Fibroblast of villous mesenchyme (primary cell): ENCODE data around the gene RABEP1. TPM values are rescaled to one million over a fixed set of nuclear protein-coding genes. Genes with fewer than 3 reads are reported as not detected.

Experiments
- DNase-seq: peaks from one replicate; pipeline ENCODE4 v3.0.0-alpha.2; 2010; ENCODE audit warnings: low read depth
- H3K4me3 ChIP-seq: 2 replicates; pipeline ENCODE4 v1.5.1; 2011; ENCODE audit warnings: low read depth, mild to moderate bottlenecking, low read length
- CTCF ChIP-seq: IDR thresholded peaks from 2 replicates; pipeline ENCODE4 v1.5.1; 2012; ENCODE audit warnings: low read depth, mild to moderate bottlenecking, low read length; ENCODE audit not compliant: insufficient read depth
- total RNA-seq: library from RNA; depleted of rRNA; stranded (reverse); fragments of >200 nt; gene quantifications from 2 replicates; pipeline ENCODE4 v1.2.3, GENCODE V29; 2012

The RABEP1 gene
- total RNA-seq, 1 donor: 50.5 TPM

DNA sequence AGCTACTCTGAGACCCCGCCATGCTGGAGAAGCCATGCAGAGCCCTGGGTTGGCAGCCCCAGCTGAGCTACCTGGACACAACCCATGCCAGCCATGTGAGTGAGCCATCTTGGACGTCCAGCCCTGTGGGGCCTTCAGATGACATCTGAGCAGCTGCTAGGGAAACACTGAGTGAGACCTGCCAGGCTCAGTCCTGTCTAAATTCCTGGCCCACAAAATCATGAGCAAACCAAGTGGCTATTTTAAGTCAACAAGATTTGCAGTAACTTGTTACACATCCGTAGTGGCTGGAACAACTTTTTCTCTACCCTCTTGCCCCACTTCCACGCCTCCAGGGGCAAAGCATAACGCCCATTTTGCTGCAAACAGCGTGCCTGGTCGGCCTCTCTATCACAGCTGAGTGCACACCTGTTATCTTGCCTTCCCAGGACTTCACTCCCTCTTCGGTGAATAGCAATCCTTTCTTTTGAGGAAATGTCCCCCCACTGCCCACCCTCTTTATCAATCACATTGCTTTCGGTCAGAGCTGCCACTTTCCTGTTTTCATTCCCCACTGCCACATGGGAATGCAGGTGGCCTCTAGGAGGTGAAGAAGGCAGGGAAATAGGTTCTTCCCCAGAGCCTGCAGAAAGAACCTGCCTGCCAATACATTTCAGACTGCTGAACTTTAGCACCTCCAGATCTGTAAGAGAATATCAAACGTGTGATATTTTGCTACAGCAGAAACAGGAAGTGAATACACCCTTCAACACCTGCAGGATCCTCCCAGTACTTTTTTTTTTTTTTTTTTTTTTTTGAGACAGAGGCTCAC lies 40.0 kb upstream of the RABEP1 start:
- no peak overlapping the region for H3K4me3 ChIP-seq
- no peak for TF ChIP-seq CTCF
- no peak for DNase-seq

- DNase-seq: no peak
- no peak for TF ChIP-seq CTCF
- no peak overlapping the region for H3K4me3 ChIP-seq
Measured at GRCh38 chr17:5247621-5248020, 34.5 kb upstream of the RABEP1 start.

- no peak for DNase-seq
- TF ChIP-seq CTCF: no peak
- H3K4me3 ChIP-seq: no peak overlapping the region
Measured at GRCh38 chr17:5248821-5249479, 33.1 kb upstream of the RABEP1 start.

DNA sequence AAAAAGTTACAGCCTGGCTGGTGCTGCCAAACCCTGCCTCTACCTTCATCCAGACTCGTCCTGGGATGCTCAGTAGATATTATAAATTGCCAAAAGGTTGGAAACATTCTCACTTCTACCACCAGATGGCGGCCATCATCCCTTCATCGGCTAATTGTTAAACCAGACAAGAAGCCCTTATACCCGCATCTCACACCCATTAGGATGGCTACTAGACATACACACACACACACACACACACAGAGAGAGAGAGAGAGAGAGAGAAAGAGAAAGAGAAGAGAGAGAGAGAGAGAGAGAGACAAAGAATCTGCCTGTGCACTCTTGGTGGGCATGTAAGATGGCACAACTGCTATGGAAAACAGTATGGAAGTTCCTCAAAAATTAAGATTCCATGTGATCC lies 32.5 kb upstream of the RABEP1 start:
- TF ChIP-seq CTCF: peak; percentile 67
- peak; percentile 82 for DNase-seq
- no peak overlapping the region for H3K4me3 ChIP-seq

GRCh38 chr17:5254414-5254813 lies 27.7 kb upstream of the RABEP1 start:
- no peak for TF ChIP-seq CTCF
- DNase-seq: no peak
- no peak overlapping the region for H3K4me3 ChIP-seq

GRCh38 chr17:5254903-5255521 lies 27.1 kb upstream of the RABEP1 start:
- TF ChIP-seq CTCF: no peak
- H3K4me3 ChIP-seq: no peak overlapping the region
- peak; percentile 15 for DNase-seq
